GM18868 (cell line): ENCODE data around the gene ARIH1.
"Not testable (repeated sequence)": the region's sequence is repeated elsewhere in the genome, so short reads cannot be mapped to it uniquely, and the experiment has no call there.

Experiments
- ATAC-seq: cut with Tn5 transposase; IDR thresholded peaks from one replicate; pipeline ENCODE4 v1.9.1; 2021; ENCODE audit warnings: mild to moderate bottlenecking, moderate library complexity; ENCODE audit not compliant: unreplicated experiment

ARIH1 gene

DNA sequence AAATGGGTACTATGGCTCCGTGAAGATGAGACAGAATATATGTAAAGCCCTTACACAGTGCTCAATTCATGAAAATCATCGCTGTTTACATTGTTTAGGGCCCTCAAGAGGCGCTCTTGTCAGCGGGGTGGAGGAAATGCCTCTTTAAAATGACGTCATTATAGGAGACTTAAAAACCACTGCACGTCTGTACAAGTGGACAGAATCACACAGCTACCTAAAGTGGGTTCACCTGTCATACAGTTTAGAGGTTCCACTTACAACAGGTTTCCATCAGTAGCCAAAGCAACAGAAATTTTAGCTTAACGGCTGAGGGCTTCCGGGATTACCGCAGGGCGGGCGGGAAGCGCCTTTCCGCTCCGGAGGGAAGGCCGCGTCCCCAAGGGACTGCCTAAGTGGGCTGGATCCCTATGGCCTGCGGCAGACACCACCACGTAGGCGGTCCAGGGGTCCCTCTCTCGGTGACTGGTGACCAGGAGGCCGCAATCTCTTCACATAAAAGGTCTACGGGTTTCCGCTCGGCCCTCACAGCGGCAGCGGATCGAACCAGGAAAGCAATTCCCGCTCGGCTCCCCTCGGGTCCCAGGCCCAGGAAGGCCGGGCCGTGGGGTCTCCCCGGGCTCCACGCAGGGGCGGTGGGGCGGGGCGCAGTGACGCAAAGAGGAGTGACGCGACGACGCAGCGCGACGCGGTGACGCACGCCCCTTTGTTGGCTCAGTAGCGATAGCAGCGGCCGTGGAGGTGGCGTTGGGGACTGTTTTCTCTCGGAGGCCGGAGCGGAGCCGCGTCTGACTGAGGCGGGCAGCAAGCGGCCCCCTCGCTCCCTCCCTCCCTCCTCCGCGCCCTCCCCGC, at the start of gene ARIH1:
Gene ARIH1 (plus strand): TSS at position 717 of the 852 bp plus-strand sequence. CDS start 310 bp downstream, outside the sequence.
- ATAC-seq = peak; percentile 83

GRCh38 chr15:72426753-72427152, 47.4 kb upstream of the ARIH1 start:
- ATAC-seq = no peak

DNA sequence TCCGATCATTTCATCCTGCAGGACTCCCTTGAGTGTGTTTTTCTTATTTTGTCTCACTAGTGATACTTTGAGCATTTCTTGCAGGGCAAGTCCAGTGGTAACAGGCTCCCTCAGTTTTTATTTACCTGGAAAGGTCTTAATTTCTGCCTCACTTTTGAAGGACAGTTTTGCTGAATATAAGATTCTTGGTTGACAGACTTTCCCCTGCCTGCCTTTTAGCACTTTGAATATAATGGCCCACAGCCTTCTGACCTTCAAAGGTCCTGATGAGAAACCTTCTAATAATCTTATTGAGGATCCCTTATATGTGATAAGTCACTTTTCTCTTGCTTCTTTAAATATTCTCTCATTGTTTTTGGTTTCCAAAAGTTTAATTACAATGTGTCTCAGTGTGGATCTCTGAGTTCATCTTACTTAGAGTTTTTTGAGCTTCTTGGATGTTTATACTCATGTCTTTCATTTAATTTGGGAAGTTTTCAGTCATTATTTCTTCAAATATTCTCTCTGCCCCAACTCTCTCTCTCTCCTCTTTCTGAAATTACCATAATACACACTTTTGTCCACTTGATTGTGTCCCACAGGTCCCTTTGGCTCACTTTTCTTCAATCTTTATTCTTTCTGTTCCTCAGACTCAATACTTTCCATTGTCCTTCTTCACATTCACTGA, 36.3 kb upstream of the ARIH1 start:
- no peak for ATAC-seq

GRCh38 chr15:72442848-72443247, 31.3 kb upstream of the ARIH1 start:
- ATAC-seq = not testable (repeated sequence)

DNA sequence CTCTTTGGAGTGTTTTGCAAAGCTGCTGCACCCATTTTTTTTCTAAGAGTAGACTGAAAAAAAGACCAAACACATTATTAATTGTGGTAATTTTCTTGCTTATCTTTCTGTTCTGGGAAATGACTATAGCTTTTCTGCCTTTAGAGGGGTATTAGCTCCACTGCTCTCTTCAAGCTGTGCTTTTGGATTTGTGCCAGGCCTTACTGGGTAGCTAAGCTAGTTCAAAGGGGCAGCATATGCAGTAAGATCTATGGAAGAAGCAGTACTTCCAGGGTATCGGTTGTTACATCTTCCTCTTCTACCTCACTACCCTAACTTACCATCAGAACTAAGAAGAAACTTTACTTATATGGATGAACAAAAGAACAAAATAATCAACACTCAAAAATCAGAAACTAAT, 28.7 kb upstream of the ARIH1 start:
- no peak for ATAC-seq

GRCh38 chr15:72450805-72451204, 23.3 kb upstream of the ARIH1 start:
- no peak for ATAC-seq

DNA sequence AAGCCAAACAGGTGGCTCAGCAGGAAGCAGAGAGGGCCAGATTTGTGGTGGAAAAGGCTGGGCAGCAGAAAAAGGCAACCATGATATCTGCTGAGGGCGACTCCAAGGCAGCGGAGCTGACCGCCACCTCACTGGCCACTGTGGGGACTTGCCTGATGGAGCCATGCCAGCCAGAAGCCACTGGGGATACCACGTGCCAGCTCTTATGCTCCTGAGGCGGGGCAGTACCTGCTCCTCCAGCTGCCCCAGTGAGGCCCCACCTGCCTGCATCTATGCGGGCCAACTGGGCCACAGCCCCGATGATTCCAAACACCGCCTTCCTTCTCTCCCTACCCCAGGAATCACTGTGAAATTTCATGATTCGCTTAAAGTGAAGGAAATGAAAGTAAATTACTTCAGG, 22.9 kb upstream of the ARIH1 start:
- no peak for ATAC-seq

DNA sequence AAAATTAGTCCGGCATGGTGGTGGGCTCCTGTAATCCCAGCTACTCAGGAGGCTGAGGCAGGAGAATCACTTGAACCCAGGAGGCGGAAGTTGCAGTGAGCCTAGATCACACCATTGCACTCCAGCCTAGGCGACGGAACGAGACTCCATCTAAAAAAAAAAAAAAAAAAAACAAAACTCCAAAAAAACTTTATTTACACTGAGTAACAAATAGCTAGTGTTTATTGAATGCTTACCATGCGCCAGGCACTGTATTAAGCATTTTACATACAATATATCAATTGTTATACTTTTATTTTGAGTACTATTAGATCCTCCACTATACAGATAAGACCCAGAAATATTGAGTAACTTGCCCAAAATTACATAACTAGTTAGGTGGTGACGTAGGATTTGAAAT, 17.4 kb upstream of the ARIH1 start:
- ATAC-seq = no peak

GRCh38 chr15:72460402-72460801, 13.7 kb upstream of the ARIH1 start:
- ATAC-seq = no peak

DNA sequence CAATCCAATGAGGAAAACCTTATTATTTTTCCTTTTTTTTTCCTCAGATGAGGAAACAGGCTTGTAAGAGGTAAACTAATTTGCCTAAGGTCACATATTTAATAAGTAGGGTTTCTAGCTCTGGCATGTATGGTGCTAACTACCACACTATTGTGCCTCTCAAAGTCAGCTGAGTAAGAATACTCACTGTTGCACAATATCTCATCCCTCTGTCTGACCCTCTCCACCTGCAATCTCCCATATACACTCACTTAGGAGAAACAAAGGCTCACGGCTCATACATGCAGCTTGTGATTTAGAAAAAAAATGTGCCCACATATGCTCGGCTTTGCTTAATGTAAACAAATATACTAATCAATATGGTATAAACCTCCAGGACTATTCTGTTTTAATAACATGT, 10.4 kb upstream of the ARIH1 start:
- no peak for ATAC-seq

DNA sequence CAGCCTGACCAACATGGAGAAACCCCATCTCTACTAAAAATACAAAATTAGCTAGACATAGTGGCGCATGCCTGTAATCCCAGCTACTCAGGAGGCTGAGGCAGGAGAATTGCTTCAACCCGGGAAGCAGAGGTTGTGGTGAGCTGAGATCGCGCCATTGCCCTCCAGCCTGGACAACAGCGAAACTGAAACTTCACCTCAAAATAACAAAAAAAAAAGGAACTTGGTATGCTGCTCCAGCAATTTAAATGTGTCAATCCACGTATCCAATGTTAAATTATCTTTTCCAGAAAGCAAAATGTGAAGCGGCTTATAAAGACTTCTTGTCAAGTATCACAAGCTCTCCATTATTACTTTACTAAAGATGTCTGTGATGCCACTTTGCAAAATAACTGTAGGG, 9.9 kb upstream of the ARIH1 start:
- no peak for ATAC-seq

DNA sequence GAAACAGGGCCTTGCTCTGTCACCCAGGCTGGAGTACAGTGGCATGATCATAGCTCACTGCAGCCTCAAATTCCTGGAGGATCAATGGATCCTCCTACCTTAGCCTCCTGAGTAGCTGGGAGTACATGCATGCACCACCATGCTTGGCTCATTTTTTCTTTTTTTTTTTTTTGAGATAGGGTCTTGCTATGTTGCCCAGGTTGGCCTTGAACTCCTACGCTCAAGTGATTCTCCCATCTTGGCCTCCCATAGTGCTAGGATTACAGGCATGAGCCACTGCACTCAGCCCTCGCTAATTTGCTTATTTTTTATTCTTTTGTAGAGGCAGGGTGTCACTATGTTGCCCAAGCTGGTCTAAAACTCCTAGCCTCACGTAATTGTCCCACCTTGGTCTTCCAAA, 6.0 kb upstream of the ARIH1 start:
- no peak for ATAC-seq

DNA sequence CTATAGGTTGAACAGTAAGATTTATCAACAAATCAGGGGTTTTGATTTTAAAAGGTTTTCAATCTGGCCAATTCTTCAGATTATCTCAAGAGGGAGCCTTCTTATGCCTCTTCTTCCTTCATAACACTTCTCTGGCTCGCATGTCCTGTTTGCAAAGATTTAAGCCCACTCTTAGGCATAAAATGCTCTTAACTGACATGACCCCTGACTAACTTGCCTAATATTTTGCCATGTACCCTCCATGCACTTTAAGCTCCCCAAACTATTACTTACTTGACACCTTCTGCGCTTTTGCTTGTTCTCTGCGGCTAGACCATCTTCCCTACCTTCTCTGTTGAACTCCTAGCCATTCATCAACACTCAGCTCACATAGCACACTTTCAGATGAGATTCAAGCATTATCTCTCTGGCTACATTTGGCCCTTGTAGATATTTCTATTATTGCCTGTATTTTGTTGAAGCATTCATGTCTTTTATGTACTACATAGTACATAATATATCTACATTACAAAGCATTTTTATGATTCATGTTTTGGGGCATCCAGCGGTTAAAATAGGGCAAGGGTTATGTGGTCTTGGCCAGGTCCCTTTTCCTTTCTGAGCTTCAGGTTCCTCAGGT, 1.0 kb upstream of the ARIH1 start:
- ATAC-seq = no peak

GRCh38 chr15:72474466-72474911, 359 bp downstream of the ARIH1 start:
- ATAC-seq = peak; percentile 4

GRCh38 chr15:72474912-72475628, 940 bp downstream of the ARIH1 start:
- peak; percentile 46 for ATAC-seq

DNA sequence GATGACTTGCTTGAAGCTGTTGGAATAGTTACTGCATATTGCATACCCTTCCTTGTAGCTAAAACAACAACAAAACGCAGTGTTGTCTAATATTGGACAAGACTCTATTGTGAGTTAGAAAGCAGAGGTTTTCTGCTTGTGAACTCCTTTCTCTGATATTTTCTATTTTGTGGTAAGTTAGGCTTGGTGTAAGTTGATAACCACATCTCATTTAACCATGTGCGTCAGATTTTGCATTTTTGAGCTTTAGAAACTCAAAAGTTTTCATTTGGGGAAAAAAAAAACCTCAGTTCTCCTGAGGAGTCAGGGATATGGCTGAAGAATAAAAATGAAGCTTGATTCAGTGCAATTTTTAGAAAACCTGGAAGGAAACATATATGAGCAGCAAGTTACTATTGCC, 1.5 kb downstream of the ARIH1 start:
- ATAC-seq = no peak

GRCh38 chr15:72476330-72476729, 2.2 kb downstream of the ARIH1 start:
- ATAC-seq = not testable (repeated sequence)

- ATAC-seq = no peak
Measured at GRCh38 chr15:72481015-72481659, 7.0 kb downstream of the ARIH1 start.

- ATAC-seq = no peak
Measured at GRCh38 chr15:72482275-72482674, 8.1 kb downstream of the ARIH1 start.

- ATAC-seq = no peak
Measured at GRCh38 chr15:72483279-72483678, 9.1 kb downstream of the ARIH1 start.

DNA sequence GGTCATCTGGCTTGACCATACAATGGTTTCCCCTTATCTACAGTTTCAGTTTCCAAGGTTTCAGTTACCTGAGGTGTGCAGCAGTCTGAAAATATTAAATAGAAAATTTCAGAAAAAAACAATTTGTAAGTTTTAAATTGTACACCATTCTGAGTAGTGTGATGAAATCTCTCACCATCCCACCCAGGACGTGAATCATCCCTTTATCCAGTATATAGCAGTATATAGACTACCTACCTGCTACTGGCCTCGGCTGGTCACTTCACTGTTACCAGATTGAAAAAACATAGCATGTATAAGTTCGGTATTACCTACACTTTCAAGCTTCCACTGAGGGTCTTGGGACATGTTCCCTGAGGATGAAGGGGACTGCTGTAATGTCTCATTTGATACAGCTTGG, 12.0 kb downstream of the ARIH1 start:
- no peak for ATAC-seq
